ENCODE data around the gene APBB2.

The APBB2 gene

DNA sequence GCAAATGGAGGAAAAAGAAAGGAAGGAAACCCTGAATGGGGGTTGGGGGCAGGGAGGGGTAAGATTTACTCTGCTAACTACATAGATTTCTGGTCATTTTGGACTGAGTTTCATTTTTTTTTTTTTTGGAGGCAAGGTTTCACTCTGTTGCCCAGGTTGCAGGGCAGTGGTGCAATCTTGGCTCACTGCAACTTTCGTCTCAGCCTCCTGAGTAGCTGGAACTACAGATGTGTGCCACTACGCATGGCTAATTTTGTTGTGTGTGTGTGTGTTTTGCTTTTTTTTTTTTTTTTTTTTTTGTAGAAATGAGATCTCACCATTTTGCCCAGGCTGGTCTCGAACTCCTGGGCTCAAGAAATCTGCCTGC is 223.5 kb downstream of the APBB2 start:
- TF ChIP-seq, protein P1, sequence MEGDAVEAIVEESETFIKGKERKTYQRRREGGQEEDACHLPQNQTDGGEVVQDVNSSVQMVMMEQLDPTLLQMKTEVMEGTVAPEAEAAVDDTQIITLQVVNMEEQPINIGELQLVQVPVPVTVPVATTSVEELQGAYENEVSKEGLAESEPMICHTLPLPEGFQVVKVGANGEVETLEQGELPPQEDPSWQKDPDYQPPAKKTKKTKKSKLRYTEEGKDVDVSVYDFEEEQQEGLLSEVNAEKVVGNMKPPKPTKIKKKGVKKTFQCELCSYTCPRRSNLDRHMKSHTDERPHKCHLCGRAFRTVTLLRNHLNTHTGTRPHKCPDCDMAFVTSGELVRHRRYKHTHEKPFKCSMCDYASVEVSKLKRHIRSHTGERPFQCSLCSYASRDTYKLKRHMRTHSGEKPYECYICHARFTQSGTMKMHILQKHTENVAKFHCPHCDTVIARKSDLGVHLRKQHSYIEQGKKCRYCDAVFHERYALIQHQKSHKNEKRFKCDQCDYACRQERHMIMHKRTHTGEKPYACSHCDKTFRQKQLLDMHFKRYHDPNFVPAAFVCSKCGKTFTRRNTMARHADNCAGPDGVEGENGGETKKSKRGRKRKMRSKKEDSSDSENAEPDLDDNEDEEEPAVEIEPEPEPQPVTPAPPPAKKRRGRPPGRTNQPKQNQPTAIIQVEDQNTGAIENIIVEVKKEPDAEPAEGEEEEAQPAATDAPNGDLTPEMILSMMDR (IDR thresholded peaks at IDR 0.05; ENCODE audit: low read depth, low read length) = no peak
- no peak overlapping the region for H3K4me3 ChIP-seq (ENCODE audit: low read depth, low read length)

DNA sequence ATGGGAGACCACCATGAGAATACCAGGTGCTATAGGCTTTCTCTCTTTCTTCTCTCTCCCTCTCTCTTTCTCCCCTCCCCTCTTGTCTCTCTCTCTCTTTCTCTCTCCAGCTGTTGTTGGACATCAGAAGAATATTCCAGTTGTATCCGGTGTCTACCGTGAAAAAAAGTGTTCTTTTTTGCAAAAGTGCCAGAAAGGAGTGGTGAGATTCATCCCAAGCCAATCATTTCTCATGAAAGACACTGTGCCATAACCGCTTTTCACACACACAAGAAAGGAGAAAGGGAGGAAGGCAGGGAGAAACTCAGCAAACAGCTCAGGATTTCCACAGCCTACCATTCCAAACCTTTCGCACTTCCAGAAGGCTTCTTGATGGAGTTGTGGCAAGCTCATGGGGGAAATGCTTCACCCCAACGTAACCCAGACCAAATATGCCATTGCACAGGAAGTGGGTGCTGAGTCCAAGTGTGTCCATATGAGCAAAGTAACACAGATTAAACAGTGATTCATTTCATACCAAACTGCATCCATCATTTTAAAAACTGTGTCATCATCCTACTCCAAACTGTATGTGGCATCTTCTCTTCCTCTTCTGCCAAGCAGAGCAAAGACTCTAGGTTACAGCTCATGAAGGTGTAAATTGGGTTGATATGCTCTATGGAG is 224.0 kb downstream of the APBB2 start:
- H3K4me3 ChIP-seq (ENCODE audit: low read depth, low read length) = no peak overlapping the region
- TF ChIP-seq, protein P1 (IDR thresholded peaks at IDR 0.05; ENCODE audit: low read depth, low read length) = no peak

DNA sequence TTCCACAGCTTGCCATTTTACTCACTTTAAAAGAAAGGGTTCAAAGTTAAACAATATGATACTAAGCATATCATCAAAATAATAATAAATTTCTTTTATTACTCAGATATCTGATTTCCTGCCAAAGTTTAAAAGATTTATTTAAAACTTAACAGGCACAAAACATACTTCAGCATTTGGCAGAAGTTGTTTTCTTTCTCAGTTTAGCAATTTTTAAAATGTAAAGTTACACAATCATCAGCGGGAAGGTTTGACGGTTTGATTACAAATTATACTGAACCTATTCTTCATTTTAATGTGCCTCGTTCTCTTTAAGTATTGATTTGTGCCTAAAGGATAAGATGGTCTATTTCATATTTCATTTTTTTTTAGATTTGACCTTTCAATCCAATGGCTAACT is 227.2 kb downstream of the APBB2 start:
- no peak overlapping the region for H3K4me3 ChIP-seq (ENCODE audit: low read depth, low read length)
- TF ChIP-seq, protein P1 (IDR thresholded peaks at IDR 0.05; ENCODE audit: low read depth, low read length) = no peak

DNA sequence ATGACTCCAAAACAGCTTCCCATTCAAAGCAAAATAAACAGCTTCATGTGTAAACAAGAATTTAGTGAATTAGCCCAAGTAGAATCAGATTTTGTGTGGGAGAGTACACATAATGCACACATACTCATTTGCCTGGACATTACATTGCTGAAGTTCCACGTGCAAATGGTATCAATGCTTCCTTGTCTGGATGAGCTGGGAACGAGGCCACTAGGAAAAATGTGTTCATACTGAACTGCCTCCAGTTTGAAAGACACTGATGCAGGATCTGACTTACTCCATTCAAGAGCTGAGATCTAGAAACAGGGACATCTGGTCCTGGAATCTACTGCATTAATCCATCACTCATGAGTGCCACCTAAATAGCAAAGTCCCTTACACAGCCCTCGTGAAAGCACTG is 228.0 kb downstream of the APBB2 start:
- TF ChIP-seq, protein P1 (IDR thresholded peaks at IDR 0.05; ENCODE audit: low read depth, low read length) = no peak
- no peak overlapping the region for H3K4me3 ChIP-seq (ENCODE audit: low read depth, low read length)

DNA sequence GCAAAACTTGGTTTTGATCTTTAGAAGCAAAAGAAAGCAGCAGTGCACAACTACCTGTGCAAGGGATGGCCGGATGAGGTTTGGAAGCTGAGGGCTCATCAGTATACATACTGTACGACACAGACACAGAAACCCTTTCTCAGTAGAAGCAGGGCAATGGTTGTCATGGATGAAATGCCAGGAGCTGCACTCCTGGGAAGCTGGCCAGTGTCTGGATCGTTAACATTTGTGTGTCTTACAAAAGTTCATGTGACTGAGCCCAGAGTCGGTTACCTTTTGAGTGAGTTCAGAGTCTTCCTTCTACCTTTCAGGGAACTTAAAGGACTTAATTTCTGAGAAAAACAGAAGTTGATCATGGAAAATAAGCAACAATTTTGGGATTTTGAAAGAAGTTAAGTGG is 230.3 kb downstream of the APBB2 start:
- TF ChIP-seq, protein P1 (IDR thresholded peaks at IDR 0.05; ENCODE audit: low read depth, low read length) = no peak
- no peak overlapping the region for H3K4me3 ChIP-seq (ENCODE audit: low read depth, low read length)

DNA sequence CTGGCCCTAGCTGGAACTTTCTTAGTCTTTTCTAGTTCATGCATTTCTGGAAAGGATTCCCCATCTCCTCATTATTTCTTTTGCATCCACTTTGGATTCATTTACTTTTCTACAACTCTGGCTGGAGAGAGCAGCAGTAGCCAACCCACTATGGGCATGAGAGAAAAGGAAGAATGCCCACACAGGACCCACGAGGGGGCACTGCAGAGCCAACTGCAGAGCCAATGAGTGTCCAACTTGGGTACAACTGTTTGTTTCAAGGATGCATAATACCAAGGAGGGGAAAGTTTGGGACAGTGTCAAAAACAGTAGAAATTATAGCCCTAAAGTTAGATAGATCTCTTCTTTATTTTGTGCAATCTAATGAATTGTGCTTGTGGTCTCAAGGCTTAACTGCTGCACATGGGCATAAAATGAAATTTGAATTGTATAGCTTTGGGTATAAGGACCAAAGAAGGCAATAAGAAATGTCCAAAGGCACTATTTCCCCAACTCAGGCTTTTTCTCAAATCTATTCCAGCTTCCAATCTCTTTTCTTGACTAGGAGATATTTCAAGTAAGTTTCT is 233.9 kb downstream of the APBB2 start:
- no peak overlapping the region for H3K4me3 ChIP-seq (ENCODE audit: low read depth, low read length)
- TF ChIP-seq, protein P1 (IDR thresholded peaks at IDR 0.05; ENCODE audit: low read depth, low read length) = peak; percentile 38; the same call in 1 of the 2 replicates

DNA sequence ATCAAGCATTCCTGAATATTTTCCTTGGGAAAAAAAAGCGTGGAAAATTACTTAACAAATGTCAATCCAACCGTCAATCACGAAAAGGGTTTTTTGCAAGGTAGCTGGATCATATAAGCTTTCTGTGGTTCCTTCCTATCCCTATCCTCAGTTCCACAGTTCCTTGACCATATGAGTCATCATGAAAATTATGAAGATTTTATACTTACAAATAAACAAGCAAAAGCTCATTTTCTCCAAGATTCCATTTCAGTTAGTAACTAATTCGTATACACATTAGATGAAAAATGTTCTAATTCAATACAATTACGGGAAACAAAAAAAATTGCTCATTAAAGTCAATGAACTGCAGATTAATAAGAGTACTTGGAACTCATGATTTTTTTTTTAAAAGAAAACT is 235.8 kb downstream of the APBB2 start:
- TF ChIP-seq, protein P1 (IDR thresholded peaks at IDR 0.05; ENCODE audit: low read depth, low read length) = no peak
- no peak overlapping the region for H3K4me3 ChIP-seq (ENCODE audit: low read depth, low read length)

Data from WI38 (cell line).